NCI-H187 treated with DMSO at 0.1 percent for 48 hours (cell line): ENCODE data around the gene VPS4A.
A peak's percentile ranks its signal among the peaks of the same experiment; 100 is the strongest.
"Not testable (repeated sequence)": the region's sequence is repeated elsewhere in the genome, so short reads cannot be mapped to it uniquely, and the experiment has no call there.

Experiments used
- DNase-seq: peaks from one replicate; lab custom pipeline; 2025; lab: John Stamatoyannopoulos, UW

Gene VPS4A

GRCh38 chr16:69327585-69328310 lies 16.6 kb downstream of the VPS4A start:
- DNase-seq, result no peak

- DNase-seq, result no peak
Measured at GRCh38 chr16:69328854-69329316, 17.7 kb downstream of the VPS4A start.

- no peak for DNase-seq
Measured at GRCh38 chr16:69329369-69330285, 18.5 kb downstream of the VPS4A start.

- DNase-seq, result peak; percentile 5
Measured at GRCh38 chr16:69330286-69331109, 19.3 kb downstream of the VPS4A start, which contains the start of gene PDF. PDF (minus strand) TSS chr16:69330588; CDS start chr16:69330570, 18 bp downstream.

- no peak for DNase-seq
Measured at GRCh38 chr16:69334696-69335095, 23.5 kb downstream of the VPS4A start.

GRCh38 chr16:69338557-69339288 lies 27.6 kb downstream of the VPS4A start:
- no peak for DNase-seq

GRCh38 chr16:69339289-69340094 lies 28.3 kb downstream of the VPS4A start, which contains the start of the genes COG8 and NIP7:
COG8 (minus strand) TSS chr16:69339564; CDS start chr16:69339552, 12 bp downstream.
NIP7 (plus strand) TSS chr16:69339772; CDS start chr16:69339830, 58 bp downstream.
- DNase-seq, result peak; percentile 91

- no peak for DNase-seq
Measured at GRCh38 chr16:69340095-69340644, 29.0 kb downstream of the VPS4A start.

GRCh38 chr16:69344171-69344570 lies 33.0 kb downstream of the VPS4A start:
- DNase-seq, result no peak

GRCh38 chr16:69345923-69346322 lies 34.8 kb downstream of the VPS4A start:
- no peak for DNase-seq

GRCh38 chr16:69346683-69347082 lies 35.5 kb downstream of the VPS4A start:
- DNase-seq, result no peak

- DNase-seq, result no peak
Measured at GRCh38 chr16:69348222-69348621, 37.1 kb downstream of the VPS4A start.

GRCh38 chr16:69349536-69349935 lies 38.4 kb downstream of the VPS4A start:
- DNase-seq, result no peak

- no peak for DNase-seq
Measured at GRCh38 chr16:69350536-69351133, 39.5 kb downstream of the VPS4A start.

GRCh38 chr16:69351309-69352027 lies 40.3 kb downstream of the VPS4A start, which contains the start of gene TMED6:
TMED6 (minus strand) TSS chr16:69351786; CDS start chr16:69351753, 33 bp downstream.
- no peak for DNase-seq

- not testable (repeated sequence) for DNase-seq
Measured at GRCh38 chr16:69360070-69360469, 48.9 kb downstream of the VPS4A start.

GRCh38 chr16:69363281-69363717 lies 52.1 kb downstream of the VPS4A start:
- no peak for DNase-seq

- no peak for DNase-seq
Measured at GRCh38 chr16:69364088-69364487, 52.9 kb downstream of the VPS4A start.

GRCh38 chr16:69365901-69366300 lies 54.8 kb downstream of the VPS4A start:
- DNase-seq, result no peak
